Measurements from ENCODE around the gene ANKRD39. TPM values are rescaled to one million over a fixed set of nuclear protein-coding genes. Genes with fewer than 3 reads are reported as not detected.

Gene ANKRD39
- total and polyA plus RNA-seq, 9 of the 15 experiments (the other 6 are each of a cell fraction or from before 2014, with no cell fraction given): 8.2 to 33.1 (median 23.8) TPM

- Histone ChIP-seq H3K27ac (ENCODE audit: extremely low read depth, low read depth, low read length) (peak overlapping the region; percentile 18; the same call in 1 of the 3 replicates), H3K9me3 (replicated peaks; ENCODE audit: control insufficient read depth, insufficient read depth, low read depth, low read length) (no peaks in the 10 kb centered on the region), H3K36me3 (ENCODE audit: control insufficient read depth, insufficient read depth, low read length) (peaks cover 40% of the 10 kb centered on the region; the same call in 2 of the 3 replicates), H3K79me2 (ENCODE audit: control insufficient read depth, insufficient read depth, low read length) (peaks cover 6% of the 10 kb centered on the region; the same call in 2 of the 3 replicates), H4K20me1 (replicated peaks; ENCODE audit: control insufficient read depth, insufficient read depth, low read length) (peaks cover 2% of the 10 kb centered on the region; the same call in 1 of the 2 replicates), H3K9ac (ENCODE audit: insufficient read depth in 1 of 2, low read depth in 2 of 2, low read length in 2 of 2) (peak overlapping the region in 1 of 2 experiments; percentile 53; a peak in 2 of 4 replicates), H3K4me1 (replicated peaks in 1 of 2; ENCODE audit: control insufficient read depth in 2 of 2, insufficient read depth in 2 of 2, low read length in 2 of 2) (peaks cover 28 to 95% of the 10 kb centered on the region in 2 experiments), H3K4me2 (ENCODE audit: insufficient read depth, low read length) (no peak overlapping the region), H3K4me3 (no peak overlapping the region), H3K27me3 (ENCODE audit: control insufficient read depth in 2 of 2, insufficient read depth in 2 of 2, low read length in 2 of 2) (no peaks in the 10 kb centered on the region; a peak in 1 of 5 replicates), H3K9me1 (ENCODE audit: control insufficient read depth, insufficient read depth, low read length) (peaks cover 4% of the 10 kb centered on the region), H2AFZ (ENCODE audit: low read depth, low read length) (no peak overlapping the region)
- ChIA-PET POLR2A (interaction anchor here (0.5 to 11.3 kb wide), 10 partner anchors 8 to 233 kb away, joined by 3 to 112 read pairs (median 4); partner anchors contain the start of gene CNNM3), CTCF (ENCODE audit: low intra/inter-chr PET ratio) (no interaction called here)
- in situ Hi-C loops (cut with MboI) (no loop called here), intact Hi-C loops (cut with micrococcal nuclease) (no loop called here)
- no peak for ATAC-seq
- BruUV-seq (replicated peaks): no TSS peak
- WGBS (ENCODE audit: insufficient coverage, low coverage, missing lambda C conversion rate): 85% methylated on average over 17 of the region's 18 CpGs
- no peak for DNase-seq (ENCODE audit: extremely low read depth in 1 of 4, low spot score in 3 of 4)
- no peak for FAIRE-seq
- 0 out of 2 replicates have a peak, but pooled peaks have one; percentile 38 for TF ChIP-seq RBFOX2 (IDR thresholded peaks at IDR 0.05; ENCODE audit: low read depth, low read length)
- 0 out of 2 replicates have a peak, but pooled peaks have one; percentile 46 for TF ChIP-seq ZBTB9 (CRISPR knock-in tag; IDR thresholded peaks at IDR 0.05)
- peak; percentile 29; the same call in 1 of the 2 replicates for TF ChIP-seq ZBTB33 (CRISPR knock-in tag; IDR thresholded peaks at IDR 0.05)
- TF ChIP-seq SP1 (CRISPR knock-in tag; IDR thresholded peaks at IDR 0.05): 0 out of 2 replicates have a peak, but pooled peaks have one; percentile 21
- TF ChIP-seq REST (IDR thresholded peaks at IDR 0.05; ENCODE audit: borderline replicate concordance): no peak
- TF ChIP-seq REST (CRISPR knock-in tag; IDR thresholded peaks at IDR 0.05; ENCODE audit: low read depth): 0 out of 2 replicates have a peak, but pooled peaks have one; percentile 31
- peak; percentile 56 for TF ChIP-seq FIP1L1 (IDR thresholded peaks at IDR 0.05; ENCODE audit: low read depth, low read length, poor library complexity, severe bottlenecking)
- TF ChIP-seq POLR2G (IDR thresholded peaks at IDR 0.05; ENCODE audit: low read depth, low read length): peak; percentile 70; the same call in 1 of the 2 replicates
- 0 out of 4 replicates have a peak, but pooled peaks of 1 of the 2 experiments have one; percentile 30 for TF ChIP-seq MAZ (CRISPR knock-in tag; conservative IDR thresholded peaks at IDR 0.05 in 1 of 2, IDR thresholded peaks at IDR 0.05 in 1 of 2)
Observed at GRCh38 chr2:96879545-96880040, 21.8 kb upstream of the ANKRD39 start.

Data from K562 (cell line).